GM23338 (cell line): ENCODE results near the gene CACNG3.

Experiments
- CTCF ChIP-seq, 2 experiments: fragments of 200-600 bp in 1 of 2; sonication (generic) in 1 of 2; conservative IDR thresholded peaks; 2 replicates each; pipeline versions ENCODE4 v1.5.1 to v1.6.1; 2016 to 2017; ENCODE audit warnings: antibody characterized with exemption in 2 of 2, low read depth in 2 of 2, mild to moderate bottlenecking in 2 of 2, moderate library complexity in 1 of 2
- NANOG ChIP-seq: IDR thresholded peaks from 2 replicates; pipeline ENCODE4 v1.6.1; 2016; ENCODE audit warnings: antibody characterized with exemption, borderline replicate concordance

GRCh38 chr16:24294131-24294530, 38.0 kb downstream of the CACNG3 start:
- no peak for TF ChIP-seq CTCF (conservative IDR thresholded peaks at IDR 0.05; ENCODE audit: low read depth in 2 of 2)
- TF ChIP-seq NANOG = no peak
